ENCODE results near the gene ARHGAP18. TPM values are rescaled to one million over a fixed set of nuclear protein-coding genes. Genes with fewer than 3 reads are reported as not detected.
A peak's percentile ranks its signal among the peaks of the same experiment; 100 is the strongest.

ARHGAP18 gene
- total and polyA plus RNA-seq, 2 of the 13 experiments (the other 11 are each of a cell fraction or from before 2014, with no cell fraction given) = 58.2 to 115 TPM

DNA sequence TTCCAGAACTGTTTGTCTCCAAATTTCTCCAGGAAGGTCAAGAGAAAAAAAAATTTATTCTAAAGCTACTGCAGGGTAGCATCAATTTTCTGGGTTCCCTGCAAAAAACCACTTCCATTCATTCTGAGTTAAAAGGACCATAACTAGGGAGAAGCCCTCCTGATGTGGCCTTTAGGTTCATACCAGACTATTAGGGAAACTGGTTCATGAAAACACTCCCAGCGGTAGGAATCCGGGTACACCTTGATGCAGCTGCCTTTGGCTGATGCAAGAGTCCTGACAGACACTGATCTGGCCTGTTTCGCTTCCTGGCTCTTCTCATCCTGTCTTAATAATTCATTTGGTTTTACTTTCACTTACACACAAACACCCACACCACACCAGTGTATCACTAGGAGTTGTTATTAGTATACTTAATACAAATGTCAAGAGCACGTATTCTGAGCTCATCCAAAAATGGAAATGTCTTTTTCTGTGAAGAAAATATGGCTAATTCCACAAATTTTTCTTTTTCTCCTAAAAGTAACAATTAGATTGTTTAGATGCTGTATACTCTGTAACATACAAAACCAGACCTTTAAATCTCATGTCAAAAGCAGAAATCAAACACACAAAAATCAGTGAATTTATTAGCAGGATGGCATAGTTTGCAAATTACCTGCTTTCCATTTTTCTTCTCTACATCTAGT, 38.4 kb upstream of the ARHGAP18 start (continued):
- TF ChIP-seq GTF3A (CRISPR knock-in tag; conservative IDR thresholded peaks at IDR 0.05) (no peak), IKZF1 (IDR thresholded peaks at IDR 0.05) (no peak), MTA3 (CRISPR knock-in tag; IDR thresholded peaks at IDR 0.05) (no peak), KLF11 (CRISPR knock-in tag; IDR thresholded peaks at IDR 0.05) (no peak), ELF1 (CRISPR knock-in tag; IDR thresholded peaks at IDR 0.05) (0 out of 2 replicates have a peak, but pooled peaks have one; percentile 29), TFDP2 (CRISPR knock-in tag; IDR thresholded peaks at IDR 0.05) (no peak), PLSCR1 (CRISPR knock-in tag; IDR thresholded peaks at IDR 0.05; ENCODE audit: borderline replicate concordance) (no peak), MAZ (IDR thresholded peaks at IDR 0.05; ENCODE audit: borderline replicate concordance, low read depth, low read length) (no peak), MAZ (CRISPR knock-in tag; IDR thresholded peaks at IDR 0.05; ENCODE audit: low read depth) (no peak), FOXJ3 (CRISPR knock-in tag; IDR thresholded peaks at IDR 0.05; ENCODE audit: borderline replicate concordance) (peak; percentile 48; the same call in 1 of the 2 replicates), TMF1 (CRISPR knock-in tag; IDR thresholded peaks at IDR 0.05; ENCODE audit: low read depth) (no peak), SMAD3 (CRISPR knock-in tag; IDR thresholded peaks at IDR 0.05) (peak; percentile 76; the same call in 1 of the 2 replicates), ZBTB10 (CRISPR knock-in tag; IDR thresholded peaks at IDR 0.05; ENCODE audit: borderline replicate concordance) (peak; percentile 26; the same call in 1 of the 2 replicates), WIZ (CRISPR knock-in tag; IDR thresholded peaks at IDR 0.05) (no peak), KDM1A (CRISPR knock-in tag; IDR thresholded peaks at IDR 0.05) (0 out of 2 replicates have a peak, but pooled peaks have one; percentile 30), SP140L (CRISPR knock-in tag; IDR thresholded peaks at IDR 0.05; ENCODE audit: borderline replicate concordance) (no peak), SOX5 (CRISPR knock-in tag; IDR thresholded peaks at IDR 0.05; ENCODE audit: borderline replicate concordance) (peak; percentile 22; the same call in 1 of the 2 replicates), IRX3 (CRISPR knock-in tag; IDR thresholded peaks at IDR 0.05; ENCODE audit: borderline replicate concordance, low read depth) (no peak)
- TF ChIP-seq, protein P1, sequence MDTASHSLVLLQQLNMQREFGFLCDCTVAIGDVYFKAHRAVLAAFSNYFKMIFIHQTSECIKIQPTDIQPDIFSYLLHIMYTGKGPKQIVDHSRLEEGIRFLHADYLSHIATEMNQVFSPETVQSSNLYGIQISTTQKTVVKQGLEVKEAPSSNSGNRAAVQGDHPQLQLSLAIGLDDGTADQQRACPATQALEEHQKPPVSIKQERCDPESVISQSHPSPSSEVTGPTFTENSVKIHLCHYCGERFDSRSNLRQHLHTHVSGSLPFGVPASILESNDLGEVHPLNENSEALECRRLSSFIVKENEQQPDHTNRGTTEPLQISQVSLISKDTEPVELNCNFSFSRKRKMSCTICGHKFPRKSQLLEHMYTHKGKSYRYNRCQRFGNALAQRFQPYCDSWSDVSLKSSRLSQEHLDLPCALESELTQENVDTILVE (CRISPR knock-in tag; IDR thresholded peaks at IDR 0.05) = 0 out of 2 replicates have a peak, but pooled peaks have one; percentile 60
- TF ChIP-seq, protein P2, sequence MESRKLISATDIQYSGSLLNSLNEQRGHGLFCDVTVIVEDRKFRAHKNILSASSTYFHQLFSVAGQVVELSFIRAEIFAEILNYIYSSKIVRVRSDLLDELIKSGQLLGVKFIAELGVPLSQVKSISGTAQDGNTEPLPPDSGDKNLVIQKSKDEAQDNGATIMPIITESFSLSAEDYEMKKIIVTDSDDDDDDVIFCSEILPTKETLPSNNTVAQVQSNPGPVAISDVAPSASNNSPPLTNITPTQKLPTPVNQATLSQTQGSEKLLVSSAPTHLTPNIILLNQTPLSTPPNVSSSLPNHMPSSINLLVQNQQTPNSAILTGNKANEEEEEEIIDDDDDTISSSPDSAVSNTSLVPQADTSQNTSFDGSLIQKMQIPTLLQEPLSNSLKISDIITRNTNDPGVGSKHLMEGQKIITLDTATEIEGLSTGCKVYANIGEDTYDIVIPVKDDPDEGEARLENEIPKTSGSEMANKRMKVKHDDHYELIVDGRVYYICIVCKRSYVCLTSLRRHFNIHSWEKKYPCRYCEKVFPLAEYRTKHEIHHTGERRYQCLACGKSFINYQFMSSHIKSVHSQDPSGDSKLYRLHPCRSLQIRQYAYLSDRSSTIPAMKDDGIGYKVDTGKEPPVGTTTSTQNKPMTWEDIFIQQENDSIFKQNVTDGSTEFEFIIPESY (CRISPR knock-in tag; IDR thresholded peaks at IDR 0.05) = peak; percentile 31; the same call in 1 of the 2 replicates
- TF ChIP-seq, protein P3, sequence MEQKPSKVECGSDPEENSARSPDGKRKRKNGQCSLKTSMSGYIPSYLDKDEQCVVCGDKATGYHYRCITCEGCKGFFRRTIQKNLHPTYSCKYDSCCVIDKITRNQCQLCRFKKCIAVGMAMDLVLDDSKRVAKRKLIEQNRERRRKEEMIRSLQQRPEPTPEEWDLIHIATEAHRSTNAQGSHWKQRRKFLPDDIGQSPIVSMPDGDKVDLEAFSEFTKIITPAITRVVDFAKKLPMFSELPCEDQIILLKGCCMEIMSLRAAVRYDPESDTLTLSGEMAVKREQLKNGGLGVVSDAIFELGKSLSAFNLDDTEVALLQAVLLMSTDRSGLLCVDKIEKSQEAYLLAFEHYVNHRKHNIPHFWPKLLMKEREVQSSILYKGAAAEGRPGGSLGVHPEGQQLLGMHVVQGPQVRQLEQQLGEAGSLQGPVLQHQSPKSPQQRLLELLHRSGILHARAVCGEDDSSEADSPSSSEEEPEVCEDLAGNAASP (CRISPR knock-in tag; IDR thresholded peaks at IDR 0.05; ENCODE audit: borderline replicate concordance) = 0 out of 2 replicates have a peak, but pooled peaks have one; percentile 25
